Caco-2 (cell line): Measurements from ENCODE around the gene S100A9. TPM values are rescaled to one million over a fixed set of nuclear protein-coding genes. Genes with fewer than 3 reads are reported as not detected.

Source experiments
- BruUV-seq: library from RNA; stranded (reverse); fragments of 400-500 nt; replicated peaks from 2 replicates; lab custom pipeline; 2021; lab: Mats Ljungman, UMichigan
- CTCF ChIA-PET: fragments of 300-600 bp; sonication (Branson Sonifier 250); formaldehyde crosslinking; loops from one replicate; lab custom pipeline; 2022; ENCODE audit warnings: antibody characterized with exemption; lab: Charles Lee
- POLR2A ChIA-PET: fragments of 300-600 bp; sonication (Branson Sonifier 250); formaldehyde crosslinking; loops from one replicate; lab custom pipeline; 2022; ENCODE audit warnings: antibody characterized with exemption; lab: Charles Lee
- DNase-seq, 2 experiments: peaks; one replicate each; pipeline versions ENCODE4 v3.0.0 to v3.0.0-alpha.2; 2020 to 2022
- H3K27me3 ChIP-seq: replicated peaks from 2 replicates; pipeline ENCODE4 v1.6.0; 2011; ENCODE audit warnings: low read length; ENCODE audit not compliant: control insufficient read depth, insufficient read depth
- H3K36me3 ChIP-seq: 2 replicates; pipeline ENCODE4 v1.5.1; 2011; ENCODE audit warnings: low read length; ENCODE audit not compliant: control insufficient read depth, insufficient read depth
- H3K4me1 ChIP-seq: fragments of 250-450 bp; sonication (Bioruptor Pico); 2 replicates; pipeline ENCODE4 v1.5.1; 2020; ENCODE audit warnings: mild to moderate bottlenecking
- H3K4me3 ChIP-seq: 2 replicates; pipeline ENCODE4 v1.5.1; 2011; ENCODE audit warnings: low read depth, mild to moderate bottlenecking, control low read depth, low read length
- H3K9me3 ChIP-seq: fragments of 250-450 bp; sonication (Bioruptor Pico); 2 replicates; pipeline ENCODE4 v1.5.1; 2020; ENCODE audit warnings: mild to moderate bottlenecking, moderate library complexity
- H3K27ac Mint-ChIP-seq: one replicate; pipeline ENCODE4 v1.8.0; 2022; ENCODE audit warnings: mixed read lengths; ENCODE audit not compliant: unreplicated experiment
- H3K27me3 Mint-ChIP-seq: one replicate; pipeline ENCODE4 v1.8.0; 2022; ENCODE audit warnings: mixed read lengths; ENCODE audit not compliant: insufficient read depth, unreplicated experiment
- H3K36me3 Mint-ChIP-seq: one replicate; pipeline ENCODE4 v1.8.0; 2022; ENCODE audit warnings: mild to moderate bottlenecking, mixed read lengths; ENCODE audit not compliant: insufficient read depth, unreplicated experiment
- H3K4me1 Mint-ChIP-seq: one replicate; pipeline ENCODE4 v1.8.0; 2022; ENCODE audit warnings: low read depth, mixed read lengths; ENCODE audit not compliant: unreplicated experiment
- H3K4me3 Mint-ChIP-seq: one replicate; pipeline ENCODE4 v1.8.0; 2022; ENCODE audit warnings: mild to moderate bottlenecking, moderate library complexity, mixed read lengths; ENCODE audit not compliant: unreplicated experiment
- H3K9me3 Mint-ChIP-seq: one replicate; pipeline ENCODE4 v1.8.0; 2022; ENCODE audit warnings: mixed read lengths; ENCODE audit not compliant: unreplicated experiment
- intact Hi-C: fragments of 100-400 bp; cut with micrococcal nuclease; formaldehyde crosslinking; loops from one replicate; pipeline ENCODE4 v1.10.0; 2022; ENCODE audit not compliant: unreplicated experiment
- total RNA-seq: library from RNA; stranded (reverse); gene quantifications from 2 replicates; pipeline ENCODE4 v1.2.3, GENCODE V29; 2022
- TF ChIP-seq, protein P1 (sequence below), 2 experiments: fragments of 200-600 bp in 1 of 2; IDR thresholded peaks; 1 replicate in 1 of 2; 2 replicates in 1 of 2; pipeline versions ENCODE4 v1.5.1 to v1.8.0; 2011 to 2022; ENCODE audit warnings: antibody characterized with exemption in 1 of 2, control low read depth in 1 of 2, inconsistent platforms in 1 of 2, low read depth in 1 of 2, low read length in 1 of 2, mild to moderate bottlenecking in 1 of 2, moderate library complexity in 1 of 2; ENCODE audit not compliant: insufficient read depth in 1 of 2, severe bottlenecking in 1 of 2, unreplicated experiment in 1 of 2

S100A9 gene
- total RNA-seq, 1 experiment from 2014 or later = not detected

DNA sequence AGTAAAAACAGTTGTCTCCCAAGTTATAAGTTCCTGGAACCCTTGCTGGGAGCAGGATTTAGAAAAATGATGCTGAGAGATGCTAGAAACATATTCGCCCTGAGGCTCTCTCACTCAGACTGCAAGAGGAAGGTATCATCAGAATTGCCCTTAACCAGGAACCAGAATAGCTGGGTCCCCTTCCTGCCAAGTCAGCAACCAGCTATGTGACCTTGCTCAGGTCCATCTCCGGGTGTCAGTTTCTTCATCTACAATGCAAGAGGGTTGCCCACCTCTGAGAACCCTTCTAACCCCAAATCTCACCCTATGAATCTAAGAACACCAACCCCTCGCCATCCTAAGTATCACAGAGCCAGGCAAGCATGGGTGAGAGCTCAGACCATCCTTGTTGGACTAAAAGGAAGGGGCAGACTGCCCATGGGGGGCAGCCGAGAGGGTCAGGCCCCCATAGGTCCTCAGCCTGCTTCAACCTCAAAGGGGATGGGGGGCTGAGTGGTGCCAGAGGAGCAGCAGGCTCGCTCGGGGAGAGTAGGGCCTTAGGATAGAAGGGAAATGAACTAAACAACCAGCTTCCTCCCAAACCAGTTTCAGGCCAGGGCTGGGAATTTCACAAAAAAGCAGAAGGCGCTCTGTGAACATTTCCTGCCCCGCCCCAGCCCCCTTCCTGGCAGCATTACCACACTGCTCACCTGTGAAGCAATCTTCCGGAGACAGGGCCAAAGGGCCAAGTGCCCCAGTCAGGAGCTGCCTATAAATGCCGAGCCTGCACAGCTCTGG is 390 bp upstream of the S100A9 start:
- Histone ChIP-seq H3K36me3 (no peaks in the 10 kb centered on the region), H3K27me3 (no peaks in the 10 kb centered on the region), H3K4me3 (no peak overlapping the region), H3K4me1 (0 out of 2 replicates have a peak, but pooled peaks cover 1% of the 10 kb centered on the region), H3K9me3 (no peaks in the 10 kb centered on the region)
- H3K4me3 Mint-ChIP-seq = no peak overlapping the region
- no peaks in the 10 kb centered on the region for H3K9me3 Mint-ChIP-seq
- intact Hi-C loops = loop anchor here (1.0 to 10.0 kb wide), 2 partner anchors 13 to 208 kb away; partner anchors contain the start of gene S100A2
- no peaks in the 10 kb centered on the region for H3K4me1 Mint-ChIP-seq
- POLR2A ChIA-PET = no interaction called here
- no peaks in the 10 kb centered on the region for H3K36me3 Mint-ChIP-seq
- no peak overlapping the region for H3K27ac Mint-ChIP-seq
- CTCF ChIA-PET = interaction anchor here (0.6 to 1.9 kb wide), 2 partner anchors 138 to 141 kb away, joined by 7 to 8 read pairs; no protein-coding TSS in a partner anchor
- no peak for DNase-seq
- H3K27me3 Mint-ChIP-seq = peaks cover 10% of the 10 kb centered on the region
- BruUV-seq = no TSS peak
- TF ChIP-seq, protein P1, sequence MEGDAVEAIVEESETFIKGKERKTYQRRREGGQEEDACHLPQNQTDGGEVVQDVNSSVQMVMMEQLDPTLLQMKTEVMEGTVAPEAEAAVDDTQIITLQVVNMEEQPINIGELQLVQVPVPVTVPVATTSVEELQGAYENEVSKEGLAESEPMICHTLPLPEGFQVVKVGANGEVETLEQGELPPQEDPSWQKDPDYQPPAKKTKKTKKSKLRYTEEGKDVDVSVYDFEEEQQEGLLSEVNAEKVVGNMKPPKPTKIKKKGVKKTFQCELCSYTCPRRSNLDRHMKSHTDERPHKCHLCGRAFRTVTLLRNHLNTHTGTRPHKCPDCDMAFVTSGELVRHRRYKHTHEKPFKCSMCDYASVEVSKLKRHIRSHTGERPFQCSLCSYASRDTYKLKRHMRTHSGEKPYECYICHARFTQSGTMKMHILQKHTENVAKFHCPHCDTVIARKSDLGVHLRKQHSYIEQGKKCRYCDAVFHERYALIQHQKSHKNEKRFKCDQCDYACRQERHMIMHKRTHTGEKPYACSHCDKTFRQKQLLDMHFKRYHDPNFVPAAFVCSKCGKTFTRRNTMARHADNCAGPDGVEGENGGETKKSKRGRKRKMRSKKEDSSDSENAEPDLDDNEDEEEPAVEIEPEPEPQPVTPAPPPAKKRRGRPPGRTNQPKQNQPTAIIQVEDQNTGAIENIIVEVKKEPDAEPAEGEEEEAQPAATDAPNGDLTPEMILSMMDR (IDR thresholded peaks at IDR 0.05; ENCODE audit: insufficient read depth in 1 of 2, low read depth in 1 of 2, low read length in 1 of 2, severe bottlenecking in 1 of 2, unreplicated experiment in 1 of 2) = no peak

DNA sequence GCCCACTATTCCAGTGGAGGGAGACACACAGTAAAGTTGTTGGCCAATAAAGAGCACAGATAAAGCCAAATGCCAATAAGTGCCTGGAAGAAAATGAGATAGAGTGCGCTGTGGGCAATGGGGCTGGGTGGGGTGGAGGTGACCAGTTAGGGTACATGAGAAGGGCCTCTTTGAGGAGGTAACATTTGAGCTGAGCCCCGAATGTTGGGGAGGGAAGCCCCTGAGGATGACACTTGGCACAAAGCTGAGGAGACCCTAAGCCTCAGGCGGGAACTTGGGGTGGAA is 979 bp downstream of the S100A9 start:
- Histone ChIP-seq H3K27me3 (no peaks in the 10 kb centered on the region), H3K36me3 (no peaks in the 10 kb centered on the region), H3K4me1 (peaks cover 15% of the 10 kb centered on the region; the same call in 1 of the 2 replicates), H3K9me3 (no peaks in the 10 kb centered on the region), H3K4me3 (no peak overlapping the region)
- no TSS peak for BruUV-seq
- no peak for DNase-seq
- Mint-ChIP-seq H3K36me3 (no peaks in the 10 kb centered on the region), H3K27ac (no peak overlapping the region), H3K9me3 (no peaks in the 10 kb centered on the region), H3K4me3 (no peak overlapping the region), H3K27me3 (peaks cover 10% of the 10 kb centered on the region), H3K4me1 (no peaks in the 10 kb centered on the region)
- ChIA-PET POLR2A (no interaction called here), CTCF (no interaction called here)
- intact Hi-C loops = loop anchor here (10.0 kb wide), 1 partner anchor 206 kb away; the partner anchor contains the start of gene S100A2
- TF ChIP-seq, protein P1 (IDR thresholded peaks at IDR 0.05; ENCODE audit: insufficient read depth in 1 of 2, low read depth in 1 of 2, low read length in 1 of 2, severe bottlenecking in 1 of 2, unreplicated experiment in 1 of 2) = no peak

DNA sequence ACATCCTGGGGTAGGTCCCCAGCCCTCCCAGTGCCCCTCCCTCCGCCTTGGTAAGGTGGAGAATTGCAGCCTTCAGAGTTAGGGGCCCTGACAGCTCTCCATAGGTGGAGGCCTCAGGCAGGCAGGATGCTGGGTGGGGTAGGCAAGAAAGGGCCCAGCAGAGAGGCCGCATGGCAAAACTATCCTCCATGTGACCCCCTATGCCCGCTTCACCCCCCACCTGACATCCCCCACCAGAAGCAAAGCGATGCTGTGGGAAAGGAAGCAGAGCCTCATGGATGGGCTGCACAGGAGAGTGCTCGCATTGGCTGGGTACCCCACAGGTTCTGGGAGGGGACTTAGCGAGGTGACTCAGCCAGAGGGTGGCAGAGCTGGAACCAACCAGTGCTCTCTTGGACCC is 1.6 kb downstream of the S100A9 start:
- no peak overlapping the region for H3K27ac Mint-ChIP-seq
- no peaks in the 10 kb centered on the region for H3K4me1 Mint-ChIP-seq
- no peaks in the 10 kb centered on the region for H3K36me3 Mint-ChIP-seq
- H3K27me3 Mint-ChIP-seq = peaks cover 10% of the 10 kb centered on the region
- POLR2A ChIA-PET = no interaction called here
- Histone ChIP-seq H3K4me1 (peaks cover 18% of the 10 kb centered on the region), H3K27me3 (no peaks in the 10 kb centered on the region), H3K36me3 (no peaks in the 10 kb centered on the region), H3K4me3 (no peak overlapping the region), H3K9me3 (no peaks in the 10 kb centered on the region)
- intact Hi-C loops = loop anchor here (10.0 kb wide), 1 partner anchor 206 kb away; the partner anchor contains the start of gene S100A2
- BruUV-seq = no TSS peak
- no peak overlapping the region for H3K4me3 Mint-ChIP-seq
- no peaks in the 10 kb centered on the region for H3K9me3 Mint-ChIP-seq
- TF ChIP-seq, protein P1 (IDR thresholded peaks at IDR 0.05; ENCODE audit: insufficient read depth in 1 of 2, low read depth in 1 of 2, low read length in 1 of 2, severe bottlenecking in 1 of 2, unreplicated experiment in 1 of 2) = no peak
- CTCF ChIA-PET = interaction anchor here (0.6 to 0.7 kb wide), 2 partner anchors 15 to 859 kb away, joined by 4 to 7 read pairs; no protein-coding TSS in a partner anchor
- no peak for DNase-seq
